GM19240 (cell line): ENCODE measurements around the gene CT47A7.
"Not testable (repeated sequence)": the region's sequence is repeated elsewhere in the genome, so short reads cannot be mapped to it uniquely, and the experiment has no call there.

Experiments
- DNase-seq: peaks from one replicate; pipeline ENCODE4 v3.0.0; 2011; ENCODE audit warnings: low spot score; ENCODE audit not compliant: insufficient read length

Gene CT47A7

DNA sequence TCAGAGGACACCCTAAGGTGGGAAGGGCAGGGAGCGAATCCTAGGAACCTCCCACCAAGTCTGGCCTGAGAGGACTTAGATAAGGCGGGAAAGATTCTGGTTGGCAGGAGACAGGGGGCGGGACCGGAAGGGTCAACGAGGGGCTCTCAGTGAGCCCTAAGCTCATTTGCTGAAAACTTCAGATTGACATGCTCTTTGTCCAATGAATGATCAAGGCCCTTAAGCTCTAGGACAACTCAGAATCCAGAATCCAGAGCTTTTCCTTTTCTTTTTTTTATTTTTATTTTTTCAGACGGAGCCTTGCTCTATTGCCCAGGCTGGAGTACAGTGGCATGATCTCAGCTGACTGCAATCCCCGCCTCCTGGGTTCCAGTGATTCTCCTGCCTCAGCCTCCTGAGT lies at the start of gene CT47A7:
Gene CT47A7, minus strand, starts transcription at position 101 of the 400 bp plus-strand sequence. CDS start 255 bp downstream, outside the sequence.
- not testable (repeated sequence) for DNase-seq

DNA sequence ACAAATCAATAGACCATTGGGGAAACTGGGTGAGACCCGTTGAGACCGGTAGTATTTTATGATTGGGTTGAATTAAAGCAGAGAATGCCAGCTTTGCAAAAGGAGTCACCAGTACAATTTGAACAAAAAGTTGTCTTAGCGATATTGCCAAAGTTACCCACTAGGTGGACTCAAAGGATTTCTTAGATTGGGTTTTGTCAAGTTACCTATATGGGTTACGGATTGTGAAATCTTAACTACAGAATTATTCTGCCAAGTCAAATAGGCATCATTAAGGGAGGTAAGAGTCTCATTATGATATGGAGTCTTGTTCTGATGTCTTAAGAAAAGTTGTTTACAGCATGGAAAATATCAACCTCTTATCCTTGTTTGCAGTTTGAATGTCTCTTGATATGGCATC lies 44.2 kb upstream of the CT47A7 start:
- no peak for DNase-seq

DNA sequence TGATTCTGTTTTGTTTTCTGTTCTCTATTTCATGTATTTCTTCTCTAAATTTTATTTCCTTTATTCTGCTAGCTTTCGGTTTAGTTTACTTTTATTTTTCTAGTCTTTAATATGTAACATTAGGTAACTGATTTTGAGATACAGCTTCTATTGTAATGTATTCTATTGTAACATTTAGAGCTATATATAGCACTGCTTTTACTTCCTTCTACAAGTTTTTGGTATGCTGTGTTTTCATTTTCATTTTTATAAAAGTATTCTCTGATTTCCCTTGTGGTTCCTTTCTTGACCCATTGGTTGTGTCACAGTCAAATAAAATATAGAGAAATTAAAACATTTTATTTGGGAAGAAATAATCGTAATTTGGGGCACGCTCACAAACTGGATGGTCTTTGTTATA lies 43.0 kb upstream of the CT47A7 start:
- no peak for DNase-seq

GRCh38 chrX:120985660-120986059 lies 29.3 kb upstream of the CT47A7 start, which contains the start of gene CT47A1:
Gene CT47A1 (minus strand): TSS chrX:120985760. CDS start chrX:120985529, 231 bp downstream.
- not testable (repeated sequence) for DNase-seq
